Panc1 (cell line): ENCODE data around the gene MUC5AC.

Experiments used
- POLR2AphosphoS5 ChIP-seq: IDR thresholded peaks from 2 replicates; pipeline ENCODE4 v1.6.1; 2012; ENCODE audit warnings: mild to moderate bottlenecking, low read depth, low read length, moderate library complexity
- SIN3A ChIP-seq: IDR thresholded peaks from 2 replicates; pipeline ENCODE4 v1.6.1; 2012; ENCODE audit warnings: low read depth, mild to moderate bottlenecking, low read length, moderate library complexity, borderline replicate concordance; ENCODE audit not compliant: insufficient read depth
- TCF7L2 ChIP-seq: IDR thresholded peaks from 2 replicates; pipeline ENCODE4 v1.6.1; 2011; ENCODE audit warnings: mild to moderate bottlenecking, low read depth, low read length, inconsistent platforms
- TF ChIP-seq, protein P1 (sequence below): fragments of 450-650 bp; IDR thresholded peaks from 2 replicates; pipeline ENCODE4 v1.5.1; 2017; ENCODE audit warnings: mild to moderate bottlenecking
- TF ChIP-seq, protein P2 (sequence below), 2 experiments: IDR thresholded peaks; 2 replicates each; pipeline ENCODE4 v1.6.1; 2011 to 2012; ENCODE audit warnings: low read depth in 2 of 2, control low read depth in 1 of 2, low read length in 1 of 2, mild to moderate bottlenecking in 1 of 2, moderate library complexity in 1 of 2; ENCODE audit not compliant: insufficient read depth in 1 of 2

- TF ChIP-seq, protein P1, sequence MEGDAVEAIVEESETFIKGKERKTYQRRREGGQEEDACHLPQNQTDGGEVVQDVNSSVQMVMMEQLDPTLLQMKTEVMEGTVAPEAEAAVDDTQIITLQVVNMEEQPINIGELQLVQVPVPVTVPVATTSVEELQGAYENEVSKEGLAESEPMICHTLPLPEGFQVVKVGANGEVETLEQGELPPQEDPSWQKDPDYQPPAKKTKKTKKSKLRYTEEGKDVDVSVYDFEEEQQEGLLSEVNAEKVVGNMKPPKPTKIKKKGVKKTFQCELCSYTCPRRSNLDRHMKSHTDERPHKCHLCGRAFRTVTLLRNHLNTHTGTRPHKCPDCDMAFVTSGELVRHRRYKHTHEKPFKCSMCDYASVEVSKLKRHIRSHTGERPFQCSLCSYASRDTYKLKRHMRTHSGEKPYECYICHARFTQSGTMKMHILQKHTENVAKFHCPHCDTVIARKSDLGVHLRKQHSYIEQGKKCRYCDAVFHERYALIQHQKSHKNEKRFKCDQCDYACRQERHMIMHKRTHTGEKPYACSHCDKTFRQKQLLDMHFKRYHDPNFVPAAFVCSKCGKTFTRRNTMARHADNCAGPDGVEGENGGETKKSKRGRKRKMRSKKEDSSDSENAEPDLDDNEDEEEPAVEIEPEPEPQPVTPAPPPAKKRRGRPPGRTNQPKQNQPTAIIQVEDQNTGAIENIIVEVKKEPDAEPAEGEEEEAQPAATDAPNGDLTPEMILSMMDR = no peak
- no peak for TF ChIP-seq POLR2AphosphoS5
- no peak for TF ChIP-seq SIN3A
- TF ChIP-seq, protein P2, sequence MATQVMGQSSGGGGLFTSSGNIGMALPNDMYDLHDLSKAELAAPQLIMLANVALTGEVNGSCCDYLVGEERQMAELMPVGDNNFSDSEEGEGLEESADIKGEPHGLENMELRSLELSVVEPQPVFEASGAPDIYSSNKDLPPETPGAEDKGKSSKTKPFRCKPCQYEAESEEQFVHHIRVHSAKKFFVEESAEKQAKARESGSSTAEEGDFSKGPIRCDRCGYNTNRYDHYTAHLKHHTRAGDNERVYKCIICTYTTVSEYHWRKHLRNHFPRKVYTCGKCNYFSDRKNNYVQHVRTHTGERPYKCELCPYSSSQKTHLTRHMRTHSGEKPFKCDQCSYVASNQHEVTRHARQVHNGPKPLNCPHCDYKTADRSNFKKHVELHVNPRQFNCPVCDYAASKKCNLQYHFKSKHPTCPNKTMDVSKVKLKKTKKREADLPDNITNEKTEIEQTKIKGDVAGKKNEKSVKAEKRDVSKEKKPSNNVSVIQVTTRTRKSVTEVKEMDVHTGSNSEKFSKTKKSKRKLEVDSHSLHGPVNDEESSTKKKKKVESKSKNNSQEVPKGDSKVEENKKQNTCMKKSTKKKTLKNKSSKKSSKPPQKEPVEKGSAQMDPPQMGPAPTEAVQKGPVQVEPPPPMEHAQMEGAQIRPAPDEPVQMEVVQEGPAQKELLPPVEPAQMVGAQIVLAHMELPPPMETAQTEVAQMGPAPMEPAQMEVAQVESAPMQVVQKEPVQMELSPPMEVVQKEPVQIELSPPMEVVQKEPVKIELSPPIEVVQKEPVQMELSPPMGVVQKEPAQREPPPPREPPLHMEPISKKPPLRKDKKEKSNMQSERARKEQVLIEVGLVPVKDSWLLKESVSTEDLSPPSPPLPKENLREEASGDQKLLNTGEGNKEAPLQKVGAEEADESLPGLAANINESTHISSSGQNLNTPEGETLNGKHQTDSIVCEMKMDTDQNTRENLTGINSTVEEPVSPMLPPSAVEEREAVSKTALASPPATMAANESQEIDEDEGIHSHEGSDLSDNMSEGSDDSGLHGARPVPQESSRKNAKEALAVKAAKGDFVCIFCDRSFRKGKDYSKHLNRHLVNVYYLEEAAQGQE (IDR thresholded peaks at IDR 0.05; ENCODE audit: insufficient read depth in 1 of 2, low read depth in 2 of 2, low read length in 1 of 2) = no peak
- TF ChIP-seq TCF7L2 = no peak
Measured at GRCh38 chr11:1228921-1229451, 71.2 kb downstream of the MUC5AC start.
